ENCODE data around the gene SLA2. TPM values are rescaled to one million over a fixed set of nuclear protein-coding genes. Genes with fewer than 3 reads are reported as not detected.

The SLA2 gene
- total RNA-seq, 1 experiment from 2014 or later, result not detected

DNA sequence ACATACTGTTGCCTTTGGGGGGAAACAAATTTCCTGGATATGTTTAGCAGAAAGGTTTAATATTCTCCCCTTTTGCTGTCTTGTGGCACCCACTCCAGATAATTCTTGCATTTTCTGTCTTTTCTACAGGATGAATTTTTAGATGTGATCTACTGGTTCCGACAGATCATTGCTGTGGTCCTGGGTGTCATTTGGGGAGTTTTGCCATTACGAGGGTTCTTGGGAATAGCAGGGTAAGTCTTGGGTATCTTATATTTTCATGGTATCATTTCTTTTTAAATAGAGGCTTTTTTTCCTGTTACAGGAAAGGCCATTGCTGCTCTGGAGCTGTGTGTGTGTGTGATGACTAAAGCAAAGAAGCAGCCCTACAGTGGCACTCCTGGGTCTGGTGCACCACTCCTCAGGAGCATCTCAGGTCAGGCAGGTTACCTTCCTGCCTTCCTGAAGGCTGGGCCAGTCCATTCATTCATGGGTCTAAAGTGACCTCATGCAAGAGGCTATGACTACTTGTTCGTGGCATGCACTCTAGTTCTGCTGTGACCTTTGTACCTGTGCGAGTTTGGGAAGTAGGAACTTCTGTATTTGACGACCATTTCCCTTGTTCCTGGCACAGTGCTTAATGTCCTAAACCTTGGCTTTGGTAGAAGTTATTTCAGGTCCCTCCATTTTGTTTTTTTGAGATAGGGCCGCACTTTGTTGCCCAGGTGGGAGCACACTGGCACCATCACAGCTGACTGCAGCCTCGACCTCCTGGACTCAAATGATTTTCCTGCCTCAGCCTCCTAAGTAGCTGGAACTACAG lies 38.2 kb downstream of the SLA2 start:
- CTCF ChIA-PET, result interaction anchor here (0.6 to 0.7 kb wide), 4 partner anchors 14 to 190 kb away, joined by 3 read pairs; no protein-coding TSS in a partner anchor
- Mint-ChIP-seq H3K36me3 (ENCODE audit: insufficient read depth, unreplicated experiment) (peaks cover 85% of the 10 kb centered on the region), H3K4me3 (ENCODE audit: low read depth, unreplicated experiment) (peak overlapping the region; percentile 99), H3K27me3 (ENCODE audit: unreplicated experiment) (no peaks in the 10 kb centered on the region), H3K9me3 (ENCODE audit: low read depth, unreplicated experiment) (no peaks in the 10 kb centered on the region), H3K27ac (ENCODE audit: unreplicated experiment) (peak overlapping the region; percentile 72), H3K4me1 (ENCODE audit: low read depth, unreplicated experiment) (peaks cover 39% of the 10 kb centered on the region)
- TF ChIP-seq, protein P1, sequence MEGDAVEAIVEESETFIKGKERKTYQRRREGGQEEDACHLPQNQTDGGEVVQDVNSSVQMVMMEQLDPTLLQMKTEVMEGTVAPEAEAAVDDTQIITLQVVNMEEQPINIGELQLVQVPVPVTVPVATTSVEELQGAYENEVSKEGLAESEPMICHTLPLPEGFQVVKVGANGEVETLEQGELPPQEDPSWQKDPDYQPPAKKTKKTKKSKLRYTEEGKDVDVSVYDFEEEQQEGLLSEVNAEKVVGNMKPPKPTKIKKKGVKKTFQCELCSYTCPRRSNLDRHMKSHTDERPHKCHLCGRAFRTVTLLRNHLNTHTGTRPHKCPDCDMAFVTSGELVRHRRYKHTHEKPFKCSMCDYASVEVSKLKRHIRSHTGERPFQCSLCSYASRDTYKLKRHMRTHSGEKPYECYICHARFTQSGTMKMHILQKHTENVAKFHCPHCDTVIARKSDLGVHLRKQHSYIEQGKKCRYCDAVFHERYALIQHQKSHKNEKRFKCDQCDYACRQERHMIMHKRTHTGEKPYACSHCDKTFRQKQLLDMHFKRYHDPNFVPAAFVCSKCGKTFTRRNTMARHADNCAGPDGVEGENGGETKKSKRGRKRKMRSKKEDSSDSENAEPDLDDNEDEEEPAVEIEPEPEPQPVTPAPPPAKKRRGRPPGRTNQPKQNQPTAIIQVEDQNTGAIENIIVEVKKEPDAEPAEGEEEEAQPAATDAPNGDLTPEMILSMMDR (IDR thresholded peaks at IDR 0.05; ENCODE audit: unreplicated experiment), result no peak
- DNase-seq, result peak; percentile 66
- BruUV-seq (replicated peaks), result no TSS peak
- intact Hi-C loops (cut with micrococcal nuclease; ENCODE audit: unreplicated experiment), result loop anchor here (5.0 kb wide), 1 partner anchor 50 kb away; no protein-coding TSS in a partner anchor

DNA sequence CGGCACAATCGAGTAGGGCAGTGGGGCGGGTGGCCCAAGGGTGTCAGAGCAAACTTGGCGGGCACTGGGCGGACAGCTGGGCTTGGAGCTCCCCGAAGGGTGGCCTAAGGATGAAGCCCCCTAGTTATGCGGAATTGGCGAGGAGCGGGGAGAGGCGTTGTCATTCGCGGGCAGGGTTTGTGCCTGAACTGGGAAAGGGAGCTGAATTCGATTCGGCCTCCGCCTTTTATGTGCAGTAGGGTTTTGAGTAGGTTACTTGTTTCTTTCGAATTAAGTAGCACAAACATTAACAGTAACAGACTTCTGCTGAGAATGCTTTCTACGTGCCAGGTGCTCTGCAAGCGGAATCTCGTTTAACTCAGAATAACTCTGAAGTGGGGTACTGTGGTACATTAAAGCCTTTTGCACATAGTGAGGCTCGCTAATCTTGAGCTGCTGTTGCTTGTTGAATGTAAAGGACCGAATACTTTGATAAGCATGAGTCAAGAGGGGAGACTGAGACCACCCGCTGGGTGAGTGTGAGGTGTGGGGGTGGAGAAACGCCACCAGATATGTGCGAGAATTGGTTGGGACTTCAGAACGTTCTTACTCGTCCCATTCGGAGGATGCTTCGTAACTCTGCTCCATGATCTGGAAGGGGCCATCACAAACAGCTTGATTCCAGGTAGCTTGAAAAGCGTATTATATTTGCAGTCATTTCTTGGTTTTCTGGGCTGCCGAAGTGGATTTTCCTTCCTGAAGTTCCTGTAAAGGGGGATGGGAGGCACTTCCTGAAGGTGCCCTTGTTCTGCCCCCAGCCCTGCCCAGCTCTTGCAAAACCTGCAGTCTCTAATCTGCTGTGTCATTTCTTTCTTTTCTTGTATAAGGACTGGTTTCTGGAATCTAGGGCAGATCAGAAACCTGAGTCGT lies 39.6 kb downstream of the SLA2 start:
- H3K36me3 Mint-ChIP-seq (ENCODE audit: insufficient read depth, unreplicated experiment), result peaks cover 74% of the 10 kb centered on the region
- H3K9me3 Mint-ChIP-seq (ENCODE audit: low read depth, unreplicated experiment), result no peaks in the 10 kb centered on the region

DNA sequence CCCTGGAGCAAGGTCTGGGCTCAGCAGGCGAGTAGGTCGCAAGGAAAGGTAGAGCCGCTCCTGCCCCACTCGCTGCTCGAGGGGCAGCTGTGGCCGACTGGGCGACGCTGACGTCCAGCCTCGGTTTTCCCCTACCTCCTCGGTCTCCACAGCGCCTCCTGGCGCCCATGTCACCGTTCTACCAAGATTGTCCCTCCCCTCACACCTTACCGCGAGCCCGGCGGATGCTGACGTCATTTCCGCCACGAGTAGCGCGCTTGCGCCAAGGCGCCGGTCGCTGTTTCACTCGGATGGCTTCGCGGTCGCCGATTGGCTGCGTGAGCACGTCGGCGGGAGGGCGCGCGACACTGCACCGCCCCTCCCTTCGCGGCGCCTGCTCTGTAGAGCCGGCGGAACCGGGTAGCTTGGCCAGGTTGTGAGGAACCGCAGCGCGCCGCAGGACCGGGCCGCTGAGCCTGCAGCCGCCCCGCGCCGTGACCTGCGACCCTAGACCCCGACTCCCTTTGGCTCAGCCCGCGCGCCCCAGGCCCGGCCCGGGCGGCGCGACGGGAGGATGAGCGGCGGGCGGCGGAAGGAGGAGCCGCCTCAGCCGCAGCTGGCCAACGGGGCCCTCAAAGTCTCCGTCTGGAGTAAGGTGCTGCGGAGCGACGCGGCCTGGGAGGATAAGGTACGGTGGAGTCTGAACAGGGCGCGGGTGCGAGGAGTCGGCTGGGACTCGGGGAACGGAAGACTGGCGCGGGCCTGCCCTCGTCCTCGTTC lies 40.4 kb downstream of the SLA2 start, which contains the start of gene RAB5IF:
Gene RAB5IF, plus strand, starts transcription at position 381 of the 759 bp plus-strand sequence. Its CDS starts 173 bp downstream, at position 554.
- peaks cover 14% of the 10 kb centered on the region for H3K27me3 Mint-ChIP-seq (ENCODE audit: unreplicated experiment)
- CTCF ChIA-PET, result interaction anchor here (0.6 to 2.3 kb wide), 15 partner anchors 8 to 504 kb away, joined by 3 to 14 read pairs (median 5); partner anchors contain the start of gene TGIF2
- H3K9me3 Mint-ChIP-seq (ENCODE audit: low read depth, unreplicated experiment), result no peaks in the 10 kb centered on the region
- peak within 1 kb of the TSS; percentile 99 for H3K4me3 Mint-ChIP-seq (ENCODE audit: low read depth, unreplicated experiment)
- peak within 1 kb of the TSS; percentile 91 for H3K27ac Mint-ChIP-seq (ENCODE audit: unreplicated experiment)
- H3K36me3 Mint-ChIP-seq (ENCODE audit: insufficient read depth, unreplicated experiment), result peaks cover 67% of the 10 kb centered on the region
- TF ChIP-seq, protein P1 (IDR thresholded peaks at IDR 0.05; ENCODE audit: unreplicated experiment), result peak; percentile 93
- BruUV-seq (replicated peaks), result no TSS peak
- H3K4me1 Mint-ChIP-seq (ENCODE audit: low read depth, unreplicated experiment), result peaks cover 33% of the 10 kb centered on the region
- DNase-seq, result peak; percentile 100
- intact Hi-C loops (cut with micrococcal nuclease; ENCODE audit: unreplicated experiment), result loop anchor here (5.0 kb wide), 1 partner anchor 48 kb away; no protein-coding TSS in a partner anchor

More for the DNA sequence above, 39.6 kb downstream of the SLA2 start:
- Mint-ChIP-seq H3K27me3 (ENCODE audit: unreplicated experiment) (peaks cover 10% of the 10 kb centered on the region), H3K4me3 (ENCODE audit: low read depth, unreplicated experiment) (peak overlapping the region; percentile 99), H3K4me1 (ENCODE audit: low read depth, unreplicated experiment) (peaks cover 33% of the 10 kb centered on the region), H3K27ac (ENCODE audit: unreplicated experiment) (peak overlapping the region; percentile 91)
- DNase-seq, result peak; percentile 60
- TF ChIP-seq, protein P1 (IDR thresholded peaks at IDR 0.05; ENCODE audit: unreplicated experiment), result no peak
- BruUV-seq (replicated peaks), result TSS peak; percentile 32
- intact Hi-C loops (cut with micrococcal nuclease; ENCODE audit: unreplicated experiment), result loop anchor here (5.0 kb wide), 1 partner anchor 49 kb away; no protein-coding TSS in a partner anchor
- CTCF ChIA-PET, result interaction anchor here (0.5 to 2.3 kb wide), 14 partner anchors 8 to 576 kb away, joined by 3 to 14 read pairs (median 6); partner anchors contain the start of gene TGIF2

Data from Calu3 (cell line).